Pancreas (tissue), 10 donors: ENCODE data around the gene KRT32. TPM values are rescaled to one million over a fixed set of nuclear protein-coding genes. Genes with fewer than 3 reads are reported as not detected.

ENCODE experiments used
- ATAC-seq, 4 donors: fragments of 200-7000 bp; cut with Tn5 transposase; one replicate each; pipeline versions ENCODE4 v1.8.0 to v1.9.1; 2020; ENCODE audit warnings: mild to moderate bottlenecking in 4 of 4, moderate library complexity in 4 of 4
- DNase-seq, 6 donors: peaks; one replicate each; pipeline ENCODE4 v3.0.0-alpha.2; 2020
- FAIRE-seq: peaks from 2 replicates; lab custom pipeline; 2012; peaks lifted over from hg19 to GRCh38; lab: Jason Lieb, UNC
- H3K27ac ChIP-seq, 4 donors: fragments of 200-600 bp; sonication (generic); 1 replicate in 3 of 4; 2 replicates in 1 of 4; pipeline versions ENCODE4 v1.5.0 to v1.8.0; 2020
- H3K27me3 ChIP-seq, 4 donors: fragments of 200-600 bp; one replicate each; pipeline ENCODE4 v1.8.0; 2021
- H3K36me3 ChIP-seq, 3 donors: fragments of 200-600 bp; sonication (generic) in 1 of 3; one replicate each; pipeline versions ENCODE4 v1.5.0 to v1.8.0; 2020 to 2021
- H3K4me1 ChIP-seq, 3 donors: fragments of 200-600 bp; one replicate each; pipeline ENCODE4 v1.8.0; 2021
- H3K4me3 ChIP-seq, 4 donors: fragments of 200-600 bp; sonication (generic) in 2 of 4; one replicate each; pipeline versions ENCODE4 v1.5.0 to v1.8.0; 2020 to 2021
- H3K9me3 ChIP-seq, 4 donors: fragments of 200-600 bp; one replicate each; pipeline ENCODE4 v1.8.0; 2021
- CTCF ChIP-seq, 4 donors: fragments of 200-600 bp; sonication (generic) in 3 of 4; IDR thresholded peaks; one replicate each; pipeline versions ENCODE4 v1.5.0 to v1.8.0; 2021; ENCODE audit warnings: antibody characterized with exemption in 4 of 4
- WGBS, 2 donors: extraction: QIAGEN DNeasy Blood & Tissue Kit; methylation state at CpG; one replicate each; pipeline ENCODE4 v1.1.7; 2013; 5-methylcytosine and 5-hydroxymethylcytosine counted together
- intact Hi-C, 3 donors: fragments of 100-400 bp; cut with DNase I; formaldehyde crosslinking; loops; one replicate each; pipeline versions ENCODE4 v1.11.1 to v1.14.2; 2022
- polyA plus RNA-seq, 2 donors: library from polyadenylated mRNA; stranded (reverse); fragments of 200-250 nt; gene quantifications; one replicate each; pipeline ENCODE4 v1.2.3, GENCODE V29; 2013
- total RNA-seq, 6 donors: library from RNA; stranded (reverse); fragmentation: NEBNext Ultra II Directional in 4 of 6; extraction: Animal tissue kit (Norgen Biotek cat#: 25700) in 4 of 6; gene quantifications; one replicate each; pipeline versions ENCODE4 v1.2.1 to v1.2.4, GENCODE V29; 2021 to 2023
- donor health status: healthy with polysubstance abuse.
- donor health status: DM: no; HTN: no; CAD: no; lungs with moderate emphysema.
- donor health status: DM: no; HTN: no; CAD: no.
- donor health status: control.
- donor health status: control.
- donor health status: Bipolar disorder and iron deficiency.
- donor health status: DM: yes; HTN: yes; CAD: no.
- donor health status: DM: no; HTN: no; CAD: no.
- donor health status: DM: no; HTN: no; CAD: no.
- donor health status: DM: yes; HTN: yes; CAD: no.

Gene KRT32
- total and polyA plus RNA-seq, 8 donors: 0.05 TPM; not detected in 7

DNA sequence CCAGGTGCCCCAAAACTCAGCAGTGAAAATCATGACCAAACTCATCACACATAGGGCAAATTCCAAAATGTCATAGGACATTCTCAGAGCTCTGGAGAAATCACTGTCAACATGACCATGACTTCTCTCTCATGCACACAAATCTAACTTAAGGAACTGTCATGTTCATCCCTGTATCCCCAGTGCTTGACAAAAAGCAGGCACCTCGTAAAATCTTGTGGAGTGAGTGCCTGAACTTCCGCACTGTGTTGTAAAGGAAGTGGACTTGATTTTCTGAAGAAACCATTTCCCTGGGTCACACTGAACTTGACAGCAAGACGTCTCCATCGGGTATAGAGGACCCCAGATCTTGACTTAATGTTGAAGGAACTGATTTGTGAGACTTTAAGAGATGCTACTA lies 45.6 kb downstream of the KRT32 start:
- WGBS, 2 donors: 63 to 69% methylated on average over 4 of the region's 4 CpGs
- TF ChIP-seq CTCF (IDR thresholded peaks at IDR 0.05): no peak
- peaks cover 0 to 1% (median 0%) of the 10 kb centered on the region in 4 donors for H3K27me3 ChIP-seq
- no peaks in the 10 kb centered on the region for H3K36me3 ChIP-seq
- intact Hi-C loops: no loop called here
- H3K9me3 ChIP-seq: no peaks in the 10 kb centered on the region
- no peak overlapping the region for H3K4me3 ChIP-seq
- no peak for FAIRE-seq
- DNase-seq: no peak
- ATAC-seq: no peak
- no peaks in the 10 kb centered on the region for H3K4me1 ChIP-seq
- no peak overlapping the region for H3K27ac ChIP-seq

- Histone ChIP-seq H3K27ac (no peak overlapping the region), H3K9me3 (no peaks in the 10 kb centered on the region), H3K27me3 (no peaks in the 10 kb centered on the region), H3K36me3 (no peaks in the 10 kb centered on the region), H3K4me3 (no peak overlapping the region), H3K4me1 (no peaks in the 10 kb centered on the region)
- ATAC-seq (no peak), DNase-seq (no peak), FAIRE-seq (no peak)
- intact Hi-C loops: no loop called here
- TF ChIP-seq CTCF (IDR thresholded peaks at IDR 0.05): no peak
- 62 to 70% methylated on average over 9 of the region's 9 CpGs for WGBS, 2 donors
Observed at GRCh38 chr17:41421116-41421515, 46.1 kb downstream of the KRT32 start.

GRCh38 chr17:41420134-41420533 lies 47.1 kb downstream of the KRT32 start:
- WGBS, 2 donors: 65% methylated on average over 4 of the region's 4 CpGs
- no peak overlapping the region for H3K27ac ChIP-seq
- intact Hi-C loops: no loop called here
- DNase-seq (no peak), ATAC-seq (no peak), FAIRE-seq (no peak)
- no peak overlapping the region for H3K4me3 ChIP-seq
- H3K27me3 ChIP-seq: no peaks in the 10 kb centered on the region
- no peaks in the 10 kb centered on the region for H3K9me3 ChIP-seq
- no peaks in the 10 kb centered on the region for H3K36me3 ChIP-seq
- H3K4me1 ChIP-seq: no peaks in the 10 kb centered on the region
- no peak for TF ChIP-seq CTCF (IDR thresholded peaks at IDR 0.05)

GRCh38 chr17:41419716-41420115 lies 47.5 kb downstream of the KRT32 start:
- TF ChIP-seq CTCF (IDR thresholded peaks at IDR 0.05): no peak
- WGBS, 2 donors: 91 to 93% methylated on average over 4 of the region's 4 CpGs
- intact Hi-C loops: no loop called here
- H3K36me3 ChIP-seq: no peaks in the 10 kb centered on the region
- H3K27me3 ChIP-seq: no peaks in the 10 kb centered on the region
- no peak overlapping the region for H3K27ac ChIP-seq
- FAIRE-seq (no peak), DNase-seq (no peak), ATAC-seq (no peak)
- H3K9me3 ChIP-seq: no peaks in the 10 kb centered on the region
- no peak overlapping the region for H3K4me3 ChIP-seq
- H3K4me1 ChIP-seq: no peaks in the 10 kb centered on the region

DNA sequence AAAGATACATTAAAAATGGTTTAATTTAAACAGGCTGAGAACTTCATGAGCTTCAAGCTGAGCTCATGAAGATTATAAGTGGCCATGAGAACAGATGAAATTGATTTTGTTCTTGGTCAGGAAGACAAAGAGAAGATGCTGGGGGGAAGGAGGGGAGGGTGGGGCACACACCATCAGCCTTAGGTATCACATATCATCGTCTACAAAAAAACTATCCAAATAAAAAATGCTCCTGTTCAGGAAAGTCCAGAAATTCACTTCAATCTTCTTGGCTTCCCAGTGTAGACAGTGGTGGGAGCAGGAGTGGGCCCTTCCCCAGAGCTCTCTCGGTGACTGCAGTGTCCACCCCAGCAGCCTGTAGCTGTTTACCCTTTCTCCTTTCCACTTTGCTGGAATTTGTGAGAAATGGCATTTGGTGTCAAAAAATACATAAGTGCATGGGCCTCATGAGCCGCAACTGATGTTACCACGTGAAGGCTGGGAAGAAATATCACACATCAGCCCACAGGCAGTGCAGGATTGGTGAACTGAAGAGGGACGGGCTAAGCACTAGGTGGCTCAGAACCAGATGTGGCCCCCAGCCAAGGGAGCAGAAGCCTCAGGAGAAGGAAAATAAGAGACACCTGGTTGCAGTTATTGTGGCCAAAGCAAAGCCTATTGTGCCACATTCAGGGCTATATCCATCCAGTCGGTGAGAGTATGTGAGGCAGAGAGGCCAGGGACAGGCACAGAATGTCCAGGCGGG lies 48.9 kb downstream of the KRT32 start:
- Histone ChIP-seq H3K9me3 (no peaks in the 10 kb centered on the region), H3K27ac (no peak overlapping the region), H3K4me3 (no peak overlapping the region), H3K4me1 (no peaks in the 10 kb centered on the region), H3K27me3 (no peaks in the 10 kb centered on the region), H3K36me3 (no peaks in the 10 kb centered on the region)
- FAIRE-seq (no peak), DNase-seq (no peak), ATAC-seq (no peak)
- WGBS, 2 donors: 84 to 90% methylated on average over 7 of the region's 7 CpGs
- TF ChIP-seq CTCF (IDR thresholded peaks at IDR 0.05): no peak
- intact Hi-C loops: no loop called here
